BJ (cell line): ENCODE data around the gene GNAS-AS1. TPM values are rescaled to one million over a fixed set of nuclear protein-coding genes. Genes with fewer than 3 reads are reported as not detected.

Experiments used
- CTCF ChIA-PET: fragments of 350-600 bp; formaldehyde crosslinking; extraction: SDS; loops from one replicate; lab custom pipeline; 2021; ENCODE audit warnings: antibody characterized with exemption, inconsistent platforms; lab: Yijun Ruan, JAX
- POLR2A ChIA-PET: fragments of 300-600 bp; sonication (Branson Sonifier 250); formaldehyde crosslinking; extraction: SDS; loops from one replicate; lab custom pipeline; 2021; ENCODE audit warnings: antibody characterized with exemption; lab: Charles Lee
- DNase-seq: peaks from one replicate; pipeline ENCODE4 v3.0.0-alpha.2; 2011; ENCODE audit warnings: low read depth
- H3K27me3 ChIP-seq: 2 replicates; pipeline ENCODE4 v1.6.0; 2011; ENCODE audit warnings: low read length; ENCODE audit not compliant: control insufficient read depth, insufficient read depth
- H3K36me3 ChIP-seq: 2 replicates; pipeline ENCODE4 v1.5.1; 2011; ENCODE audit warnings: low read length; ENCODE audit not compliant: control insufficient read depth, insufficient read depth
- H3K4me3 ChIP-seq: 2 replicates; pipeline ENCODE4 v1.5.1; 2011; ENCODE audit warnings: low read depth, mild to moderate bottlenecking, control low read depth, low read length
- CTCF ChIP-seq: IDR thresholded peaks from 2 replicates; pipeline ENCODE4 v1.5.1; 2011; ENCODE audit warnings: low read depth, mild to moderate bottlenecking, control low read depth, inconsistent platforms, low read length, moderate library complexity; ENCODE audit not compliant: insufficient read depth
- polyA plus RNA-seq: library from polyadenylated mRNA; depleted of rRNA; stranded (reverse); fragments of >200 nt; gene quantifications from 2 replicates; pipeline ENCODE4 v1.2.3, GENCODE V29; 2011

GNAS-AS1 gene
- polyA plus RNA-seq, 1 experiment: 0.45 TPM

GRCh38 chr20:58855506-58856389 lies 5.0 kb upstream of the GNAS-AS1 start:
- POLR2A ChIA-PET: no interaction called here
- peaks cover 20% of the 10 kb centered on the region for H3K27me3 ChIP-seq
- no peak overlapping the region for H3K4me3 ChIP-seq
- no peaks in the 10 kb centered on the region for H3K36me3 ChIP-seq
- TF ChIP-seq CTCF: no peak
- DNase-seq: no peak
- CTCF ChIA-PET: interaction anchor here (1.0 kb wide), 1 partner anchor 13 kb away, joined by 3 read pairs; no protein-coding TSS in a partner anchor

DNA sequence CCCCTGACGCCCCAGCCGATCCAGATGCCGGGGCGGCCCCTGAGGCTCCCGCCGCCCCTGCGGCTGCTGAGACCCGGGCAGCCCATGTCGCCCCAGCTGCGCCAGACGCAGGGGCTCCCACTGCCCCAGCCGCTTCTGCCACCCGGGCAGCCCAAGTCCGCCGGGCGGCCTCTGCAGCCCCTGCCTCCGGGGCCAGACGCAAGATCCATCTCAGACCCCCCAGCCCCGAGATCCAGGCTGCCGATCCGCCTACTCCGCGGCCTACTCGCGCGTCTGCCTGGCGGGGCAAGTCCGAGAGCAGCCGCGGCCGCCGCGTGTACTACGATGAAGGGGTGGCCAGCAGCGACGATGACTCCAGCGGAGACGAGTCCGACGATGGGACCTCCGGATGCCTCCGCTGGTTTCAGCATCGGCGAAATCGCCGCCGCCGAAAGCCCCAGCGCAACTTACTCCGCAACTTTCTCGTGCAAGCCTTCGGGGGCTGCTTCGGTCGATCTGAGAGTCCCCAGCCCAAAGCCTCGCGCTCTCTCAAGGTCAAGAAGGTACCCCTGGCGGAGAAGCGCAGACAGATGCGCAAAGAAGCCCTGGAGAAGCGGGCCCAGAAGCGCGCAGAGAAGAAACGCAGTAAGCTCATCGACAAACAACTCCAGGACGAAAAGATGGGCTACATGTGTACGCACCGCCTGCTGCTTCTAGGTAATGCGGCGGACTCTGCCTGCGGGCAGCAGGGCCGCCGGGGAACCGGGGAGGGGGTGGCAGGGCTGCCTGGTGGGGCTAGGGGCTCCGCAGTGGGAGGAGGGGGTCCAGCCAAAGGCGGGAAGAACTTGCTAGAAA lies 4.2 kb upstream of the GNAS-AS1 start:
- Histone ChIP-seq H3K4me3 (peak overlapping the region; percentile 9), H3K27me3 (peaks cover 20% of the 10 kb centered on the region), H3K36me3 (no peaks in the 10 kb centered on the region)
- ChIA-PET POLR2A (interaction anchor here (0.6 kb wide), 1 partner anchor 202 kb away, joined by 3 read pairs; no protein-coding TSS in a partner anchor), CTCF (interaction anchor here (1.7 to 2.2 kb wide), 2 partner anchors 15 to 617 kb away, joined by 5 to 7 read pairs; no protein-coding TSS in a partner anchor)
- DNase-seq: no peak
- TF ChIP-seq CTCF: no peak

DNA sequence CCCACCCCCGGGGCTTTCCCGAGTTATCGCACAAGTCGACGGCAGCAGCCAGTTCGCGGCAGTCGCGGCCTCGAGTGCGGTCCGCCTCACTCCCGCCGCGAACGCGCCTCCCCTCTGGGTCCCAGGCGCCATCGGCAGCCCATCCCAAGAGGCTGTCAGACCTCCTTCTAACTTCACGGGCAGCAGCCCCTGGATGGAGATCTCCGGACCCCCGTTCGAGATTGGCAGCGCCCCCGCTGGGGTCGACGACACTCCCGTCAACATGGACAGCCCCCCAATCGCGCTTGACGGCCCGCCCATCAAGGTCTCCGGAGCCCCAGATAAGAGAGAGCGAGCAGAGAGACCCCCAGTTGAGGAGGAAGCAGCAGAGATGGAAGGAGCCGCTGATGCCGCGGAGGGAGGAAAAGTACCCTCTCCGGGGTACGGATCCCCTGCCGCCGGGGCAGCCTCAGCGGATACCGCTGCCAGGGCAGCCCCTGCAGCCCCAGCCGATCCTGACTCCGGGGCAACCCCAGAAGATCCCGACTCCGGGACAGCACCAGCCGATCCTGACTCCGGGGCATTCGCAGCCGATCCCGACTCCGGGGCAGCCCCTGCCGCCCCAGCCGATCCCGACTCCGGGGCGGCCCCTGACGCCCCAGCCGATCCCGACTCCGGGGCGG lies 3.4 kb upstream of the GNAS-AS1 start:
- DNase-seq: no peak
- TF ChIP-seq CTCF: no peak
- ChIA-PET CTCF (interaction anchor here (0.9 to 2.2 kb wide), 5 partner anchors 10 to 616 kb away, joined by 3 to 7 read pairs (median 5); no protein-coding TSS in a partner anchor), POLR2A (no interaction called here)
- H3K4me3 ChIP-seq: no peak overlapping the region
- no peaks in the 10 kb centered on the region for H3K36me3 ChIP-seq
- H3K27me3 ChIP-seq: peaks cover 20% of the 10 kb centered on the region

- TF ChIP-seq CTCF: no peak
- CTCF ChIA-PET: interaction anchor here (0.9 to 2.2 kb wide), 7 partner anchors 9 to 616 kb away, joined by 3 to 7 read pairs (median 5); no protein-coding TSS in a partner anchor
These were observed 2.8 kb upstream of the GNAS-AS1 start for GRCh38 chr20:58853466-58853865.

More at GRCh38 chr20:58853466-58853865, 2.8 kb upstream of the GNAS-AS1 start:
- H3K27me3 ChIP-seq: peaks cover 20% of the 10 kb centered on the region
- no peaks in the 10 kb centered on the region for H3K36me3 ChIP-seq
- no peak overlapping the region for H3K4me3 ChIP-seq
- POLR2A ChIA-PET: no interaction called here
- no peak for DNase-seq
